ENCODE results near the gene SLC38A11. TPM values are rescaled to one million over a fixed set of nuclear protein-coding genes. Genes with fewer than 3 reads are reported as not detected.
"Not testable (repeated sequence)": the region's sequence is repeated elsewhere in the genome, so short reads cannot be mapped to it uniquely, and the experiment has no call there.

Gene SLC38A11
- total and polyA plus RNA-seq, 7 donors: 0.07 to 1.6 (median 0.52) TPM

DNA sequence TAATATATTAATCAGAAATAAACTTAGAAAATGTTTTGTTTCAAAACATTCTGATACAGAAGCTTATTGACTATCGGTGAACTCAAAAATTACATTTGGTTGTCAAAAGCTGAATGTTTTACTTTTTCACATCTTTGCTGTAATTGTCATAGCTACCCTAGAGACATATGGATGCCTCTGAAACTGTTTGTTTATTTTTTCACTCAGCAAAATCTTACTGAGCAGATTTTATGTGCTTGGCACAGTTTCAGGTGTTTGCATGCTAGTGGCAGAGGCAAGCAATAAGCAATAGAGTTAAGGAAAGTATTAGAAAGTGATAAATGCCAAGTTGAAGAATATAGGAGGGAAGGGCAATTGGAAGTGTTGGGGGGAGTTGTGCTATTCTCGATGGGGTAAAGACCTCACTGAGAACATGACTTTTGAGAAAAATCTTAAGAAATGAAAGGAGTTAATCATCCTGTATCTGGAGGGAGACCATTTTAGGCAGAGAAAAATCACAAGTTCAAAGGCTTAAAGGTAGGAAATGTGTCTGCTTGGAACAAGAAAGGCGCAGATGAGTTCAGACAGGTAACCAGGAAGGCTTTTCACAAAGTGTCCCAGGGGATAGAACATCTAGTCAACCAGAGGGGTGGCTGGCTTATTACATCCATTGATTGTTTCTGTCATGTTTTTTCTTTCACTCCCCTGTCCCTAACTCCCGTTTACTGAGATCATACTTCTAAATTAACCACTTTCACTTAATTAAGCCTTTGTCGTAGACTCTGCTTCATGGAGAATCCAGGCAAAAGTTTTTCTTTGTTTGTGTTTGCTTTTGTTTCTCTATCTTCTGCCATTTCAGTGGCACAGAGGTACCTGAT, 86.5 kb downstream of the SLC38A11 start:
- H3K27me3 ChIP-seq (ENCODE audit: insufficient read depth in 3 of 3, low read length in 2 of 3): no peaks in the 10 kb centered on the region
- H3K4me3 ChIP-seq: no peak overlapping the region
- no peaks in the 10 kb centered on the region for H3K36me3 ChIP-seq (ENCODE audit: insufficient read depth in 1 of 2, low read depth in 1 of 2)
- TF ChIP-seq, protein P1, sequence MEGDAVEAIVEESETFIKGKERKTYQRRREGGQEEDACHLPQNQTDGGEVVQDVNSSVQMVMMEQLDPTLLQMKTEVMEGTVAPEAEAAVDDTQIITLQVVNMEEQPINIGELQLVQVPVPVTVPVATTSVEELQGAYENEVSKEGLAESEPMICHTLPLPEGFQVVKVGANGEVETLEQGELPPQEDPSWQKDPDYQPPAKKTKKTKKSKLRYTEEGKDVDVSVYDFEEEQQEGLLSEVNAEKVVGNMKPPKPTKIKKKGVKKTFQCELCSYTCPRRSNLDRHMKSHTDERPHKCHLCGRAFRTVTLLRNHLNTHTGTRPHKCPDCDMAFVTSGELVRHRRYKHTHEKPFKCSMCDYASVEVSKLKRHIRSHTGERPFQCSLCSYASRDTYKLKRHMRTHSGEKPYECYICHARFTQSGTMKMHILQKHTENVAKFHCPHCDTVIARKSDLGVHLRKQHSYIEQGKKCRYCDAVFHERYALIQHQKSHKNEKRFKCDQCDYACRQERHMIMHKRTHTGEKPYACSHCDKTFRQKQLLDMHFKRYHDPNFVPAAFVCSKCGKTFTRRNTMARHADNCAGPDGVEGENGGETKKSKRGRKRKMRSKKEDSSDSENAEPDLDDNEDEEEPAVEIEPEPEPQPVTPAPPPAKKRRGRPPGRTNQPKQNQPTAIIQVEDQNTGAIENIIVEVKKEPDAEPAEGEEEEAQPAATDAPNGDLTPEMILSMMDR (IDR thresholded peaks at IDR 0.05): no peak
- no peaks in the 10 kb centered on the region for H3K9me3 ChIP-seq
- DNase-seq (no peak), ATAC-seq (no peak)
- H3K4me1 ChIP-seq: no peaks in the 10 kb centered on the region
- WGBS, 3 donors: 86 to 88% (median 87%) methylated on average over 5 of the region's 5 CpGs
- H3K27ac ChIP-seq: no peak overlapping the region
- intact Hi-C loops (cut with DNase I): no loop called here

- no peak for DNase-seq
- TF ChIP-seq, protein P1 (IDR thresholded peaks at IDR 0.05): no peak
- Histone ChIP-seq H3K9me3 (no peaks in the 10 kb centered on the region), H3K4me3 (no peak overlapping the region), H3K36me3 (ENCODE audit: insufficient read depth in 1 of 2, low read depth in 1 of 2) (no peaks in the 10 kb centered on the region), H3K27ac (no peak overlapping the region), H3K27me3 (ENCODE audit: insufficient read depth in 3 of 3, low read length in 2 of 3) (no peaks in the 10 kb centered on the region), H3K4me1 (no peaks in the 10 kb centered on the region)
- WGBS, 3 donors: 46 to 54% (median 46%) methylated on average over 3 of the region's 3 CpGs
- ATAC-seq: no peak
- intact Hi-C loops (cut with DNase I): no loop called here
Measured at GRCh38 chr2:164867779-164868397, 87.4 kb downstream of the SLC38A11 start.

- H3K27ac ChIP-seq; ATAC-seq; H3K36me3 ChIP-seq (ENCODE audit: insufficient read depth in 1 of 2, low read depth in 1 of 2); intact Hi-C loops (cut with DNase I); H3K9me3 ChIP-seq; H3K27me3 ChIP-seq (ENCODE audit: insufficient read depth in 3 of 3, low read length in 2 of 3); H3K4me3 ChIP-seq; H3K4me1 ChIP-seq; DNase-seq: not testable (repeated sequence)
- 85 to 87% (median 86%) methylated on average over 1 of the region's 1 CpG for WGBS, 3 donors
Measured at GRCh38 chr2:164866381-164866780, 88.9 kb downstream of the SLC38A11 start.

DNA sequence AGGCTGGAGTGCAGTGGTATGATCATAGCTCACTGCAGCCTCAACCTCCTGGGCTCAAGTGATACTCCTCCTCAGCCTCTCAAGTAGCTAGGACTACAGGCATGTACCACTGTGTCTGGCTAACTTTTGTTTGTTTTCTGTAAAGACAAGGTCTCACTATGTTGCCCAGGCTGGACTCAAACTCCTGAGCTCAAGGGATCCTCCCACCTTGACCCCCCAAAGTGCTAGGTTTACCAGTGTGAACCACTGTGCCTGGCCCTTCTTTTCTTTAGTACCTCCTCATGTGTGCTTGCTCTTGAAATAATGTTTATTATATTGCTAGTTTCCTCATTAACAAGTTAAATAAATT, 94.7 kb downstream of the SLC38A11 start:
- H3K36me3 ChIP-seq (ENCODE audit: insufficient read depth in 1 of 2, low read depth in 1 of 2): no peaks in the 10 kb centered on the region
- intact Hi-C loops (cut with DNase I): no loop called here
- DNase-seq (no peak), ATAC-seq (no peak)
- H3K4me3 ChIP-seq: no peak overlapping the region
- no peaks in the 10 kb centered on the region for H3K27me3 ChIP-seq (ENCODE audit: insufficient read depth in 3 of 3, low read length in 2 of 3)
- H3K9me3 ChIP-seq: no peaks in the 10 kb centered on the region
- TF ChIP-seq, protein P1 (IDR thresholded peaks at IDR 0.05): no peak
- no peak overlapping the region for H3K27ac ChIP-seq
- no peaks in the 10 kb centered on the region for H3K4me1 ChIP-seq

GRCh38 chr2:164859906-164860693, 95.2 kb downstream of the SLC38A11 start:
- ATAC-seq; H3K4me1 ChIP-seq; H3K4me3 ChIP-seq; intact Hi-C loops (cut with DNase I); H3K36me3 ChIP-seq (ENCODE audit: insufficient read depth in 1 of 2, low read depth in 1 of 2); H3K27me3 ChIP-seq (ENCODE audit: insufficient read depth in 3 of 3, low read length in 2 of 3); H3K27ac ChIP-seq; H3K9me3 ChIP-seq; DNase-seq: not testable (repeated sequence)
- WGBS, 3 donors: 93 to 99% (median 95%) methylated on average over 4 of the region's 4 CpGs

Measured in psoas muscle (tissue), 8 donors.